ENCODE measurements around the gene KCNIP4.

- TF ChIP-seq EZH2 (IDR thresholded peaks at IDR 0.05; ENCODE audit: insufficient read depth, poor library complexity, severe bottlenecking) = no peak
- TF ChIP-seq EZH2phosphoT487 (IDR thresholded peaks at IDR 0.05; ENCODE audit: insufficient read depth, low read depth) = no peak
These were observed 953.0 kb downstream of the KCNIP4 start for GRCh38 chr4:20995610-20996009.

Measured in GM23248 (cell line).